AG04450 (cell line): ENCODE measurements around the gene SNRPA. TPM values are rescaled to one million over a fixed set of nuclear protein-coding genes. Genes with fewer than 3 reads are reported as not detected.

Source experiments
- CTCF ChIA-PET: fragments of 300-600, 350-600 bp; formaldehyde crosslinking; extraction: SDS; loops from one replicate; lab custom pipeline; 2022; ENCODE audit warnings: antibody characterized with exemption, inconsistent platforms; lab: Charles Lee
- POLR2A ChIA-PET: fragments of 350-600 bp; formaldehyde crosslinking; extraction: SDS; loops from one replicate; lab custom pipeline; 2021; ENCODE audit warnings: antibody characterized with exemption, inconsistent platforms; lab: Yijun Ruan, JAX
- DNase-seq: peaks from one replicate; pipeline ENCODE4 v3.0.0-alpha.2; 2011; ENCODE audit warnings: low read depth, low spot score
- H3K27ac ChIP-seq: one replicate; pipeline ENCODE4 v1.5.1; 2012; ENCODE audit warnings: low read depth, low read length, control low read depth
- H3K27me3 ChIP-seq: one replicate; pipeline ENCODE4 v1.6.0; 2012; ENCODE audit warnings: low read length; ENCODE audit not compliant: control insufficient read depth, insufficient read depth
- H3K4me3 ChIP-seq: 2 replicates; pipeline ENCODE4 v1.5.1; 2011; ENCODE audit warnings: mild to moderate bottlenecking, low read depth, low read length, control low read depth
- H3K9me3 ChIP-seq: 2 replicates; pipeline ENCODE4 v1.5.1; 2012; ENCODE audit warnings: low read length; ENCODE audit not compliant: control insufficient read depth, insufficient read depth
- polyA plus RNA-seq: library from polyadenylated mRNA; depleted of rRNA; stranded (reverse); fragments of >200 nt; gene quantifications from 2 replicates; pipeline ENCODE4 v1.2.3, GENCODE V29; 2011
- TF ChIP-seq, protein P1 (sequence below): IDR thresholded peaks from 2 replicates; pipeline ENCODE4 v1.5.1; 2011; ENCODE audit warnings: low read depth, low read length, control low read depth, inconsistent platforms

SNRPA gene
- polyA plus RNA-seq, 1 experiment: 126 TPM

- CTCF ChIA-PET: interaction anchor here (1.2 to 1.8 kb wide), 2 partner anchors 42 to 70 kb away, joined by 3 to 5 read pairs; no protein-coding TSS in a partner anchor
These were observed 46.3 kb upstream of the SNRPA start for GRCh38 chr19:40704491-40705361.

DNA sequence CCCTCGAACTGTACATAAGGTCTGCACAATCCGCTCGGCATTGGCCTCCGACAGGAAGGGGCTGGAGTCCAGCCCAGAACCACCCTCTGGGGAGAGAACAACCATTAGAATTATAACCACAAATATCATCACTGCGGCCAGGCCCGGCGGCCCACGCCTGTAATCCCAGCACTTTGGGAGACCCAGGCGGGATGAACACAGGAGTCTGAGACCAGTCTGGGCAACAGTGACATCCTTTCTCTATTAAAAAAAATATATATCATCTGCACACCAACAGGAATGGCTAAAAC is 45.7 kb upstream of the SNRPA start:
- DNase-seq: no peak
- ChIA-PET CTCF (no interaction called here), POLR2A (no interaction called here)
- Histone ChIP-seq H3K9me3 (no peaks in the 10 kb centered on the region), H3K4me3 (no peak overlapping the region), H3K27ac (no peak overlapping the region), H3K27me3 (no peaks in the 10 kb centered on the region)
- TF ChIP-seq, protein P1, sequence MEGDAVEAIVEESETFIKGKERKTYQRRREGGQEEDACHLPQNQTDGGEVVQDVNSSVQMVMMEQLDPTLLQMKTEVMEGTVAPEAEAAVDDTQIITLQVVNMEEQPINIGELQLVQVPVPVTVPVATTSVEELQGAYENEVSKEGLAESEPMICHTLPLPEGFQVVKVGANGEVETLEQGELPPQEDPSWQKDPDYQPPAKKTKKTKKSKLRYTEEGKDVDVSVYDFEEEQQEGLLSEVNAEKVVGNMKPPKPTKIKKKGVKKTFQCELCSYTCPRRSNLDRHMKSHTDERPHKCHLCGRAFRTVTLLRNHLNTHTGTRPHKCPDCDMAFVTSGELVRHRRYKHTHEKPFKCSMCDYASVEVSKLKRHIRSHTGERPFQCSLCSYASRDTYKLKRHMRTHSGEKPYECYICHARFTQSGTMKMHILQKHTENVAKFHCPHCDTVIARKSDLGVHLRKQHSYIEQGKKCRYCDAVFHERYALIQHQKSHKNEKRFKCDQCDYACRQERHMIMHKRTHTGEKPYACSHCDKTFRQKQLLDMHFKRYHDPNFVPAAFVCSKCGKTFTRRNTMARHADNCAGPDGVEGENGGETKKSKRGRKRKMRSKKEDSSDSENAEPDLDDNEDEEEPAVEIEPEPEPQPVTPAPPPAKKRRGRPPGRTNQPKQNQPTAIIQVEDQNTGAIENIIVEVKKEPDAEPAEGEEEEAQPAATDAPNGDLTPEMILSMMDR: no peak

More at GRCh38 chr19:40704491-40705361, 46.3 kb upstream of the SNRPA start:
- Histone ChIP-seq H3K4me3 (no peak overlapping the region), H3K9me3 (no peaks in the 10 kb centered on the region), H3K27ac (no peak overlapping the region), H3K27me3 (no peaks in the 10 kb centered on the region)
- POLR2A ChIA-PET: no interaction called here
- DNase-seq: no peak
- TF ChIP-seq, protein P1: no peak

DNA sequence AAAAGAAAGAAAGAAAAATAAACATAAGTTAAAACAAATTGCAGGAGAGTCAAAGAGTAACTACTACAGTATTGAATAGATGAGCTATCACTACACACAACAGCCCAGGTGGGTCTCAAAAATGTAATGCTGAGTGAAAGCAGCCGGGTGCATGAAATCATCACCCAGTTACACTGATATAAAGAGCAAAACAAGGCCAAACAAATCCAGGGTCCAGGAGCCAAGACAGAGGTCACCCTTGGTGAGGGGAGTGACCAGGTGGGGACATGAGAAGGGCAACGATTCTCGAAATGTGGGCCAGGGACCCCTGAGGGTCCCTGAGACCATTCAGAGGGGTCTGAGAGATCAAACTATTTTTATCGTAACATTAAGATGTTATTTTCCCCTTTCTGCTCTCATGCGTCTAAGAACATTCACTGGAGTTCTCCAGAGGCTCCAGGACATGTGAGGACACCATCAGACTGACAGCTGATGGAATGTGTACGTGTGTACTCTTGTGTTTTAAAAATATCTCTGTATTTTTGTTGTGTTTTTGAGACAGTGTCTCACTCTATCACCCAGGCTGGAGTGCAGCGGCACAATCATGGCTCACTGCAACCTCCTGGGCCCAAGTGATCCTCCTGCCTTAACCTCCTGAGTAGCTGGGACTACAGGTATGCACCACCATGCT is 44.9 kb upstream of the SNRPA start:
- Histone ChIP-seq H3K27me3 (no peaks in the 10 kb centered on the region), H3K4me3 (no peak overlapping the region), H3K27ac (no peak overlapping the region), H3K9me3 (no peaks in the 10 kb centered on the region)
- ChIA-PET POLR2A (interaction anchor here (0.7 kb wide), 1 partner anchor 22 kb away, joined by 5 read pairs; no protein-coding TSS in a partner anchor), CTCF (interaction anchor here (1.4 kb wide), 1 partner anchor 100 kb away, joined by 4 read pairs; no protein-coding TSS in a partner anchor)
- TF ChIP-seq, protein P1: no peak
- no peak for DNase-seq

DNA sequence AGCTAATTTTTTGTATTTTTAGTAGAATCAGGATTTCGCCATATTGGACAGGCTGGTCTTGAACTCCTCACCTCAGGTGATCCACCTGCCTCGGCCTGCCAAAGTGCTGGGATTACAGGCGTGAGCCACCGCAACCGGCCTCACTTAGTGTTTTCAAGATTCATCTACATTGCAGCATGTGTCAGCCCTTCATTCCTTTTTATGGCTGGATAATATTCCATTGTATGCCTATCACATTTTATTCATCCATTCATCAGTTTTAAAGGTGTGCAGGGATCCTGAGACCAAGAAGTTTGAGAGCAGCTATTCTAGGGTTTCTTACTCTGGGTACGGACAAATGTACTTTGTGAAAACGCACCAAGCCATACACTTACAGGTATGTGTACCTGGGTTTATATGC is 43.4 kb upstream of the SNRPA start:
- no peaks in the 10 kb centered on the region for H3K9me3 ChIP-seq
- H3K27ac ChIP-seq: no peak overlapping the region
- no peak for DNase-seq
- no peaks in the 10 kb centered on the region for H3K27me3 ChIP-seq
- ChIA-PET CTCF (no interaction called here), POLR2A (no interaction called here)
- TF ChIP-seq, protein P1: no peak
- no peak overlapping the region for H3K4me3 ChIP-seq

- no peak overlapping the region for H3K4me3 ChIP-seq
- no peaks in the 10 kb centered on the region for H3K27me3 ChIP-seq
- H3K27ac ChIP-seq: no peak overlapping the region
- CTCF ChIA-PET: no interaction called here
- POLR2A ChIA-PET: no interaction called here
- H3K9me3 ChIP-seq: no peaks in the 10 kb centered on the region
- DNase-seq: no peak
- TF ChIP-seq, protein P1: no peak
These were observed 41.2 kb upstream of the SNRPA start for GRCh38 chr19:40709817-40710216.
